HepG2 (cell line): ENCODE measurements around the gene GRID1. TPM values are rescaled to one million over a fixed set of nuclear protein-coding genes. Genes with fewer than 3 reads are reported as not detected.

Experiments used
- ATAC-seq: fragments of 200-7000 bp; cut with Tn5 transposase; 3 replicates; pipeline ENCODE4 v1.9.1; 2020; ENCODE audit warnings: mild to moderate bottlenecking, moderate library complexity
- BruUV-seq: library from RNA; stranded (reverse); fragments of 400-500 nt; replicated peaks from 2 replicates; lab custom pipeline; 2021; lab: Mats Ljungman, UMichigan
- CTCF ChIA-PET: fragments of 300-600 bp; formaldehyde crosslinking; extraction: SDS; loops from one replicate; lab custom pipeline; 2021; ENCODE audit warnings: low total read pairs, inconsistent platforms, low intra/inter-chr PET ratio; lab: Yijun Ruan, JAX
- POLR2A ChIA-PET: fragments of 350-600 bp; sonication (Branson Sonifier 250); formaldehyde crosslinking; loops from one replicate; lab custom pipeline; 2020; ENCODE audit warnings: antibody characterized with exemption, inconsistent platforms; lab: Yijun Ruan, JAX
- DNase-seq: peaks from one replicate; pipeline ENCODE4 v3.0.0-alpha.2; 2015; ENCODE audit warnings: low spot score
- FAIRE-seq: peaks from 3 replicates; lab custom pipeline; 2011; peaks lifted over from hg19 to GRCh38; lab: Jason Lieb, UNC
- H2AFZ ChIP-seq: one replicate; pipeline ENCODE4 v1.6.1; 2011; ENCODE audit warnings: low read length, inconsistent platforms
- H3K27ac ChIP-seq: fragments of 300-600 bp; 3 replicates; pipeline ENCODE4 v1.8.0; 2011; ENCODE audit warnings: mixed run types, mild to moderate bottlenecking, mixed read lengths, low read length, inconsistent platforms; ENCODE audit not compliant: insufficient read depth; ENCODE audit errors: extremely low read length
- H3K27me3 ChIP-seq, 2 experiments: fragments of 200-600 bp in 1 of 2; 2 replicates in 1 of 2; 3 replicates in 1 of 2; pipeline versions ENCODE4 v1.6.0 to v1.8.0; 2011; ENCODE audit warnings: low read length in 2 of 2, mild to moderate bottlenecking in 2 of 2, moderate library complexity in 2 of 2, inconsistent platforms in 1 of 2; ENCODE audit not compliant: insufficient read depth in 2 of 2, control insufficient read depth in 1 of 2
- H3K36me3 ChIP-seq, 2 experiments: fragments of 200-600 bp in 1 of 2; replicated peaks in 1 of 2; 2 replicates in 1 of 2; 3 replicates in 1 of 2; pipeline versions ENCODE4 v1.5.1 to v1.8.0; 2011; ENCODE audit warnings: low read length in 2 of 2, inconsistent platforms in 1 of 2; ENCODE audit not compliant: insufficient read depth in 2 of 2, control insufficient read depth in 1 of 2
- H3K4me1 ChIP-seq: 2 replicates; pipeline ENCODE4 v1.5.1; 2012; ENCODE audit warnings: low read length, inconsistent platforms; ENCODE audit not compliant: insufficient read depth
- H3K4me2 ChIP-seq: 2 replicates; pipeline ENCODE4 v1.6.0; 2011; ENCODE audit warnings: low read depth, low read length, inconsistent platforms
- H3K4me3 ChIP-seq, 3 experiments: fragments of 200-600 bp in 1 of 3; sonication (generic), shearing (Covaris generic) in 1 of 3; replicated peaks in 1 of 3; 2 replicates each; pipeline ENCODE4 v1.5.1; 2011 to 2016; ENCODE audit warnings: low read length in 3 of 3, inconsistent platforms in 2 of 3, low read depth in 2 of 3, mild to moderate bottlenecking in 2 of 3, control low read depth in 1 of 3, mixed read lengths in 1 of 3; ENCODE audit not compliant: insufficient read depth in 1 of 3
- H3K79me2 ChIP-seq: one replicate; pipeline ENCODE4 v1.6.1; 2011; ENCODE audit warnings: low read length, inconsistent platforms; ENCODE audit not compliant: insufficient read depth
- H3K9ac ChIP-seq: 2 replicates; pipeline ENCODE4 v1.6.0; 2011; ENCODE audit warnings: mild to moderate bottlenecking, low read depth, low read length, inconsistent platforms; ENCODE audit not compliant: insufficient read depth
- H3K9me3 ChIP-seq: 2 replicates; pipeline ENCODE4 v1.5.1; 2012; ENCODE audit warnings: mild to moderate bottlenecking, low read length
- H4K20me1 ChIP-seq: 2 replicates; pipeline ENCODE4 v1.6.0; 2011; ENCODE audit warnings: inconsistent platforms, mild to moderate bottlenecking, low read length, moderate library complexity; ENCODE audit not compliant: insufficient read depth
- EHMT2 ChIP-seq: fragments of 200-600 bp; sonication (generic); IDR thresholded peaks from 2 replicates; pipeline ENCODE4 v1.7.0; 2017; ENCODE audit warnings: antibody characterized with exemption, low read depth, low read length, borderline replicate concordance
- MXI1 ChIP-seq: IDR thresholded peaks from 3 replicates; pipeline ENCODE4 v1.6.1; 2012; ENCODE audit warnings: low read depth, low read length, inconsistent platforms, borderline replicate concordance
- SATB2 ChIP-seq: sonication (generic); formaldehyde crosslinking; IDR thresholded peaks from 2 replicates; pipeline ENCODE4 v1.5.0; 2020; ENCODE audit warnings: missing genetic modification reagents
- SP4 ChIP-seq: sonication (generic); formaldehyde crosslinking; IDR thresholded peaks from 2 replicates; pipeline ENCODE4 v1.8.1; 2023; ENCODE audit warnings: mild to moderate bottlenecking, missing genetic modification reagents
- ZBTB20 ChIP-seq: sonication (generic); formaldehyde crosslinking; IDR thresholded peaks from 2 replicates; pipeline ENCODE4 v1.8.1; 2023; ENCODE audit warnings: missing genetic modification reagents, low read depth, mild to moderate bottlenecking, borderline replicate concordance
- ZFP62 ChIP-seq: sonication (generic); formaldehyde crosslinking; IDR thresholded peaks from 2 replicates; pipeline ENCODE4 v1.4.0; 2020; ENCODE audit warnings: missing genetic modification reagents
- ZNF292 ChIP-seq: sonication (generic); formaldehyde crosslinking; IDR thresholded peaks from 2 replicates; pipeline ENCODE4 v1.8.1; 2022; ENCODE audit warnings: mild to moderate bottlenecking, low read depth, missing genetic modification reagents, borderline replicate concordance
- ZNF577 ChIP-seq: sonication (generic); formaldehyde crosslinking; IDR thresholded peaks from 2 replicates; pipeline ENCODE4 v1.4.0; 2020; ENCODE audit warnings: mild to moderate bottlenecking, low read depth, missing genetic modification reagents, borderline replicate concordance
- ZNF607 ChIP-seq: sonication (generic); formaldehyde crosslinking; IDR thresholded peaks from 2 replicates; pipeline ENCODE4 v1.5.1; 2020; ENCODE audit warnings: missing genetic modification reagents, mild to moderate bottlenecking, borderline replicate concordance
- WGBS: methylation state at CpG from one replicate; pipeline ENCODE4 v1.1.6; 2017; ENCODE audit warnings: low lambda C conversion rate; 5-methylcytosine and 5-hydroxymethylcytosine counted together
- in situ Hi-C: cut with HindIII; loops from 2 replicates; pipeline ENCODE4 v1.10.0; 2017; ENCODE audit warnings: low pct_unique_long_range_greater_than_20kb; ENCODE audit not compliant: extremely low pct_ligation_motif_present
- intact Hi-C: fragments of 100-400 bp; cut with micrococcal nuclease; formaldehyde crosslinking; loops from one replicate; pipeline ENCODE4 v1.10.0; 2022; ENCODE audit not compliant: unreplicated experiment
- polyA plus RNA-seq, 8 experiments: library from polyadenylated mRNA; depleted of rRNA in 3 of 8; stranded (reverse) in 7 of 8; unstranded in 1 of 8; fragments of >200 nt; fragmentation: Illumina TruSeq in 4 of 8; extraction: Trizol in 4 of 8; gene quantifications; 2 replicates each; pipeline versions ENCODE4 v1.2.1 to v1.2.3, GENCODE V29; 2011 to 2016; ENCODE audit warnings: low read depth in 4 of 8, missing spikeins in 1 of 8, mixed read lengths in 1 of 8; ENCODE audit not compliant: insufficient read depth in 1 of 8
- total RNA-seq, 5 experiments: library from RNA; depleted of rRNA; stranded (reverse); fragments of >200 nt; fragmentation: Illumina TruSeq; extraction: Trizol; gene quantifications; 2 replicates each; pipeline ENCODE4 v1.2.3, GENCODE V29; 2016; ENCODE audit warnings: low read depth in 1 of 5
- TF ChIP-seq, protein P1 (sequence below): IDR thresholded peaks from 2 replicates; pipeline ENCODE4 v1.6.1; 2016; ENCODE audit warnings: low read depth, missing genetic modification reagents, missing compliant biosample characterization
- TF ChIP-seq, protein P2 (sequence below): sonication (generic); formaldehyde crosslinking; IDR thresholded peaks from 2 replicates; pipeline ENCODE4 v1.4.0; 2020; ENCODE audit warnings: missing genetic modification reagents
- TF ChIP-seq, protein P3 (sequence below): sonication (generic); formaldehyde crosslinking; IDR thresholded peaks from 2 replicates; pipeline ENCODE4 v1.8.1; 2023; ENCODE audit warnings: mild to moderate bottlenecking, inconsistent platforms, moderate library complexity, missing genetic modification reagents, borderline replicate concordance

The GRID1 gene
- total and polyA plus RNA-seq, 2 of the 13 experiments (the other 11 are each of a cell fraction or from before 2014, with no cell fraction given) = 0.05 TPM; not detected in 1

DNA sequence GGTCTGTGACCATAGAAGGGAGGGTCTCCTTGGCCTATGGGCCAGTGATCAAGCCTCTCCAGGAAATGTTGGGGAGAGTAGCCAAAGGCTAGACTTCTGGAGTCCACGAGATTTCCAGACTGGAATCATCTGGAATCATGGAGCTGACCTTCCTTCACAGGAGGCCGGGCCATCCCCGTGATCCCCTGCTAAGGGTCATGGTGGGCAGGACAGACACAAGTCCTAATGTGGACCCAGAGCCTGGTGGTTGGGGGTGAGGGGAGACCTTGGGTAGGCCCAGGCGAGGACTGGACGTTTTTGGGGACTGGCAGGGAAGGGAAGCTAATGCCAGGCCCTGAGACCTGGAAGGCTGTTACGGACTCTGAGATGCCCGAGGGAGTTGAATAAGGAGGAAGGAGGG is 9.8 kb upstream of the GRID1 start (continued):
- TF ChIP-seq, protein P1, sequence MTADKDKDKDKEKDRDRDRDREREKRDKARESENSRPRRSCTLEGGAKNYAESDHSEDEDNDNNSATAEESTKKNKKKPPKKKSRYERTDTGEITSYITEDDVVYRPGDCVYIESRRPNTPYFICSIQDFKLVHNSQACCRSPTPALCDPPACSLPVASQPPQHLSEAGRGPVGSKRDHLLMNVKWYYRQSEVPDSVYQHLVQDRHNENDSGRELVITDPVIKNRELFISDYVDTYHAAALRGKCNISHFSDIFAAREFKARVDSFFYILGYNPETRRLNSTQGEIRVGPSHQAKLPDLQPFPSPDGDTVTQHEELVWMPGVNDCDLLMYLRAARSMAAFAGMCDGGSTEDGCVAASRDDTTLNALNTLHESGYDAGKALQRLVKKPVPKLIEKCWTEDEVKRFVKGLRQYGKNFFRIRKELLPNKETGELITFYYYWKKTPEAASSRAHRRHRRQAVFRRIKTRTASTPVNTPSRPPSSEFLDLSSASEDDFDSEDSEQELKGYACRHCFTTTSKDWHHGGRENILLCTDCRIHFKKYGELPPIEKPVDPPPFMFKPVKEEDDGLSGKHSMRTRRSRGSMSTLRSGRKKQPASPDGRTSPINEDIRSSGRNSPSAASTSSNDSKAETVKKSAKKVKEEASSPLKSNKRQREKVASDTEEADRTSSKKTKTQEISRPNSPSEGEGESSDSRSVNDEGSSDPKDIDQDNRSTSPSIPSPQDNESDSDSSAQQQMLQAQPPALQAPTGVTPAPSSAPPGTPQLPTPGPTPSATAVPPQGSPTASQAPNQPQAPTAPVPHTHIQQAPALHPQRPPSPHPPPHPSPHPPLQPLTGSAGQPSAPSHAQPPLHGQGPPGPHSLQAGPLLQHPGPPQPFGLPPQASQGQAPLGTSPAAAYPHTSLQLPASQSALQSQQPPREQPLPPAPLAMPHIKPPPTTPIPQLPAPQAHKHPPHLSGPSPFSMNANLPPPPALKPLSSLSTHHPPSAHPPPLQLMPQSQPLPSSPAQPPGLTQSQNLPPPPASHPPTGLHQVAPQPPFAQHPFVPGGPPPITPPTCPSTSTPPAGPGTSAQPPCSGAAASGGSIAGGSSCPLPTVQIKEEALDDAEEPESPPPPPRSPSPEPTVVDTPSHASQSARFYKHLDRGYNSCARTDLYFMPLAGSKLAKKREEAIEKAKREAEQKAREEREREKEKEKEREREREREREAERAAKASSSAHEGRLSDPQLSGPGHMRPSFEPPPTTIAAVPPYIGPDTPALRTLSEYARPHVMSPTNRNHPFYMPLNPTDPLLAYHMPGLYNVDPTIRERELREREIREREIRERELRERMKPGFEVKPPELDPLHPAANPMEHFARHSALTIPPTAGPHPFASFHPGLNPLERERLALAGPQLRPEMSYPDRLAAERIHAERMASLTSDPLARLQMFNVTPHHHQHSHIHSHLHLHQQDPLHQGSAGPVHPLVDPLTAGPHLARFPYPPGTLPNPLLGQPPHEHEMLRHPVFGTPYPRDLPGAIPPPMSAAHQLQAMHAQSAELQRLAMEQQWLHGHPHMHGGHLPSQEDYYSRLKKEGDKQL (CRISPR knock-in tag) = no peak
- no peak for TF ChIP-seq ZNF292 (CRISPR knock-in tag)
- TF ChIP-seq, all 625 proteins: peak for 0

DNA sequence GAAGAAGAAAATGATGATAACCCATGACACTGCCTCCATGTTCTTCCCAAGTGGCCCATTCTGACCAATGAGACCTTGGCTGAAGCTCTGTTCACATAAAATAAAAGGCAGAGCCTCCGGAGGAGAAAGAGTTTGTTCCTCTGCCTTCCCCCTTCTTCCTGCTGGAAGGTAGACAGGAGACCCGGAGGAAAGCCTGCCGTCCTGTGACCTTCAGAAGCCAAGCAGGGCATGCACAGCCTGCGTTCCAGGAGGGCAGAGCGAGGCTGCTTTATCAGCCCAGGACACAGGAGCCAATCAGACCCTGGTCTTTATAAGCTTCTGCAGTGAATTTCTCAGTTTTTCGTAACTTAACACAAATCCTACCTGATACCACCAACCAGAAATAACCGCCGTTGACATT is 8.6 kb upstream of the GRID1 start:
- in situ Hi-C loops = loop anchor here (5.0 to 10.0 kb wide), 2 partner anchors 110 to 198 kb away; no protein-coding TSS in a partner anchor
- Histone ChIP-seq H3K4me1 (no peaks in the 10 kb centered on the region), H3K4me3 (no peak overlapping the region), H3K79me2 (no peaks in the 10 kb centered on the region), H3K27me3 (peaks cover 9 to 55% of the 10 kb centered on the region in 2 experiments), H3K36me3 (no peaks in the 10 kb centered on the region), H3K9me3 (no peaks in the 10 kb centered on the region), H2AFZ (no peak overlapping the region), H3K4me2 (no peak overlapping the region)
- ChIA-PET POLR2A (no interaction called here), CTCF (no interaction called here)
- DNase-seq (no peak), FAIRE-seq (no peak)
- no TSS peak for BruUV-seq
- WGBS = 29% methylated on average over 8 of the region's 8 CpGs
- no peak for TF ChIP-seq ZBTB20
- no peak for TF ChIP-seq ZNF577 (CRISPR knock-in tag)
- TF ChIP-seq SATB2 (CRISPR knock-in tag) = no peak
- TF ChIP-seq ZNF607 (CRISPR knock-in tag) = no peak
- TF ChIP-seq, protein P2, sequence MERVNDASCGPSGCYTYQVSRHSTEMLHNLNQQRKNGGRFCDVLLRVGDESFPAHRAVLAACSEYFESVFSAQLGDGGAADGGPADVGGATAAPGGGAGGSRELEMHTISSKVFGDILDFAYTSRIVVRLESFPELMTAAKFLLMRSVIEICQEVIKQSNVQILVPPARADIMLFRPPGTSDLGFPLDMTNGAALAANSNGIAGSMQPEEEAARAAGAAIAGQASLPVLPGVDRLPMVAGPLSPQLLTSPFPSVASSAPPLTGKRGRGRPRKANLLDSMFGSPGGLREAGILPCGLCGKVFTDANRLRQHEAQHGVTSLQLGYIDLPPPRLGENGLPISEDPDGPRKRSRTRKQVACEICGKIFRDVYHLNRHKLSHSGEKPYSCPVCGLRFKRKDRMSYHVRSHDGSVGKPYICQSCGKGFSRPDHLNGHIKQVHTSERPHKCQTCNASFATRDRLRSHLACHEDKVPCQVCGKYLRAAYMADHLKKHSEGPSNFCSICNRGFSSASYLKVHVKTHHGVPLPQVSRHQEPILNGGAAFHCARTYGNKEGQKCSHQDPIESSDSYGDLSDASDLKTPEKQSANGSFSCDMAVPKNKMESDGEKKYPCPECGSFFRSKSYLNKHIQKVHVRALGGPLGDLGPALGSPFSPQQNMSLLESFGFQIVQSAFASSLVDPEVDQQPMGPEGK (CRISPR knock-in tag) = no peak
- TF ChIP-seq SP4 (CRISPR knock-in tag) = no peak
- TF ChIP-seq EHMT2 = no peak
- TF ChIP-seq ZFP62 = no peak
- no peak for TF ChIP-seq MXI1
- TF ChIP-seq, protein P3, sequence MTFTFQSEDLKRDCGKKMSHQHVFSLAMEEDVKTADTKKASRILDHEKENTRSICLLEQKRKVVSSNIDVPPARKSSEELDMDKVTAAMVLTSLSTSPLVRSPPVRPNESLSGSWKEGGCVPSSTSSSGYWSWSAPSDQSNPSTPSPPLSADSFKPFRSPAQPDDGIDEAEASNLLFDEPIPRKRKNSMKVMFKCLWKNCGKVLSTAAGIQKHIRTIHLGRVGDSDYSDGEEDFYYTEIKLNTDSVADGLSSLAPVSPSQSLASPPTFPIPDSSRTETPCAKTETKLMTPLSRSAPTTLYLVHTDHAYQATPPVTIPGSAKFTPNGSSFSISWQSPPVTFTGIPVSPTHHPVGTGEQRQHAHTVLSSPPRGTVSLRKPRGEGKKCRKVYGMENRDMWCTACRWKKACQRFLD (CRISPR knock-in tag) = no peak
- TF ChIP-seq, all 625 proteins: peak for 0
- H3K9ac ChIP-seq = no peak overlapping the region
- no peak for ATAC-seq
- intact Hi-C loops = loop anchor here (5.0 kb wide), 3 partner anchors 113 to 1593 kb away; no protein-coding TSS in a partner anchor
- H4K20me1 ChIP-seq = peaks cover 3% of the 10 kb centered on the region; the same call in 1 of the 2 replicates
- H3K27ac ChIP-seq = no peak overlapping the region
